IPS-NIHi7 (cell line): ENCODE results near the gene RAD51.

Experiments
- DNase-seq: peaks from one replicate; pipeline ENCODE4 v3.0.0; 2012; ENCODE audit warnings: mixed read lengths; ENCODE audit errors: extremely low spot score

The RAD51 gene

GRCh38 chr15:40722354-40722753 lies 27.4 kb downstream of the RAD51 start:
- no peak for DNase-seq

- DNase-seq: no peak
Observed at GRCh38 chr15:40722934-40723333, 28.0 kb downstream of the RAD51 start.

DNA sequence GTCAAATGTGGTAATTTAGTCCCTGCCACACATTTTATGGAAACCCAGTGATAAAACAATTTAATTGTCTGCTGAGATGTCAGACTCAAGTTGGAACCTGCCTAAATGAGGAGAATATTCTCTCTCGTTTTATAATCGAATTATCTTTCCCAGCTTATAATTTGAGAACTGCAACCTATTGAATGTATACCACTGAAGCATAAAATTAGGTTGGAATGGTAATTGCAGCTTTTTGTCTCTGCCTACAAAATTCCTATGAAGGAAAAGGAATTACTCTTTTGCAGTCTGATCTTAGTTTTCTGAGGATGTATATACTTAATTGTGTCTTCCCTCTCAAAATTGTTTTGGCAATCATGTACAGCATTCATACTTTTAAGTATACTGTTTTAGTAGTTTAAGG lies 28.9 kb downstream of the RAD51 start:
- DNase-seq: no peak

DNA sequence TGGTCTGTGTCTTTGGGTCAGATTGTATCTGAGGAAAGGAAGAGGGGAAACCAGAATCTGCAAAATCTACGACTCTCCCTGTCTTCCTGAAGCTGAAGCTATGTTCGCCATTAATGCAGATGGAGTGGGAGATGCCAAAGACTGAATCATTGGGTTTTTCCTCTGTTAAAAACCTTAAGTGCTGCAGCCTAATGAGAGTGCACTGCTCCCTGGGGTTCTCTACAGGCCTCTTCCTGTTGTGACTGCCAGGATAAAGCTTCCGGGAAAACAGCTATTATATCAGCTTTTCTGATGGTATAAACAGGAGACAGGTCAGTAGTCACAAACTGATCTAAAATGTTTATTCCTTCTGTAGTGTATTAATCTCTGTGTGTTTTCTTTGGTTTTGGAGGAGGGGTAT lies 36.1 kb downstream of the RAD51 start:
- DNase-seq: no peak

- DNase-seq: no peak
Observed at GRCh38 chr15:40736575-40736974, 41.6 kb downstream of the RAD51 start.

DNA sequence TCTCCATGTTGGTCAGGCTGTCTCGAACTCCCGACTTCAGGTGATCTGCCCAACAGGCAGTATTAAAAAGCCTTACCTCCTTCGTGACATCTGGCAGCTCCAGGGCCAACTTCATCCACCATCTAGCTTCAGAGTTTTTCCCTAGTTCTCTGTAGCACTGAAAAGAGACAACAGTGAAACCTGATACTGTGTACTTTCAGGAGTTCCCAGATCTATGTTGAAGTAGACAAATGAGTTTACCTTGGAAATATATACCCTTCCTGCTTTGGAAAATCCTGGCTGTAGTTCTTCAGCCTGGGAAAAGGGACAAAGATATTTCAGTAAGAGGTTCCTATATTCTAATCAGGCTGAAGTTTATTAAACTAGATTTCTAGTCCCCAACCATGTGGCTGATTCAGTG lies 42.1 kb downstream of the RAD51 start:
- no peak for DNase-seq

DNA sequence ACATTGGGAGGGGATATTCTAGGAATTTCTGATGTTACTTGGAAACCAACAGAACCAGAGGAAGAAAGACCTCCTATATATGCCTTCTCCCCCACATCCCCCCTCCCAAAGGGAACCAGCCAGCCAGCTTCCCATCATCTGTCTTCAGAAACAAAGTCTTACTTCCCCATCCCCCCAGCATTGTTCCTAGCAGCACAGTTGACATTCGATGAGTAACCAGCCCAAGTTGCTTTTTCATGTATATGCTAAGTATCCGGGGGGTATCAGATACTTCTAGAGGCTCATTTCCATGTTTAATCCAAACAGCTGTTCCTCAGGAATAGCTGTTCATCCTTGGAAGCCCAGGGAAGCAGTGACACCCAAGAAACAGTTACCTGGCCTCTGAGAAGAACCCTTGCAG lies 44.1 kb downstream of the RAD51 start:
- peak; percentile 47 for DNase-seq

GRCh38 chr15:40739854-40740253 lies 44.9 kb downstream of the RAD51 start:
- peak; percentile 35 for DNase-seq

GRCh38 chr15:40743485-40743901 lies 48.5 kb downstream of the RAD51 start:
- no peak for DNase-seq

- DNase-seq: peak; percentile 18
Observed at GRCh38 chr15:40743921-40744814, 49.2 kb downstream of the RAD51 start.

DNA sequence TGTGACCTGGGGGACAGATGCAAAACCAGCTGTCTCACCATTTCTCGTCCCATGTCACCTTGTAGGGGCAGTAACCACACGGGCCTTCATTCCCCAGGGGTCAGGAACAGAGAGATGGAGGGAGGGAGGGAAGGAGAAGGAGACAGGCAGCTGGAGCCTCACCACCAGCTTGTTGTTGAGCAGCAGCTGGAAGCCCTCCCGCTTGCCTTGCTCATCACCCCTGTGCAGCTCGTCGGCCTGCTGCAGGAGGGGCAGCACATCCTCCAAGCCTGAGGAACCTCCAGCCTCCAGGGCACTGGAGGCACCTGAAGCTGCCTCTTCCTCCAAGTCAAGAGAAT lies 49.8 kb downstream of the RAD51 start:
- no peak for DNase-seq

GRCh38 chr15:40746916-40747418 lies 52.0 kb downstream of the RAD51 start:
- no peak for DNase-seq

DNA sequence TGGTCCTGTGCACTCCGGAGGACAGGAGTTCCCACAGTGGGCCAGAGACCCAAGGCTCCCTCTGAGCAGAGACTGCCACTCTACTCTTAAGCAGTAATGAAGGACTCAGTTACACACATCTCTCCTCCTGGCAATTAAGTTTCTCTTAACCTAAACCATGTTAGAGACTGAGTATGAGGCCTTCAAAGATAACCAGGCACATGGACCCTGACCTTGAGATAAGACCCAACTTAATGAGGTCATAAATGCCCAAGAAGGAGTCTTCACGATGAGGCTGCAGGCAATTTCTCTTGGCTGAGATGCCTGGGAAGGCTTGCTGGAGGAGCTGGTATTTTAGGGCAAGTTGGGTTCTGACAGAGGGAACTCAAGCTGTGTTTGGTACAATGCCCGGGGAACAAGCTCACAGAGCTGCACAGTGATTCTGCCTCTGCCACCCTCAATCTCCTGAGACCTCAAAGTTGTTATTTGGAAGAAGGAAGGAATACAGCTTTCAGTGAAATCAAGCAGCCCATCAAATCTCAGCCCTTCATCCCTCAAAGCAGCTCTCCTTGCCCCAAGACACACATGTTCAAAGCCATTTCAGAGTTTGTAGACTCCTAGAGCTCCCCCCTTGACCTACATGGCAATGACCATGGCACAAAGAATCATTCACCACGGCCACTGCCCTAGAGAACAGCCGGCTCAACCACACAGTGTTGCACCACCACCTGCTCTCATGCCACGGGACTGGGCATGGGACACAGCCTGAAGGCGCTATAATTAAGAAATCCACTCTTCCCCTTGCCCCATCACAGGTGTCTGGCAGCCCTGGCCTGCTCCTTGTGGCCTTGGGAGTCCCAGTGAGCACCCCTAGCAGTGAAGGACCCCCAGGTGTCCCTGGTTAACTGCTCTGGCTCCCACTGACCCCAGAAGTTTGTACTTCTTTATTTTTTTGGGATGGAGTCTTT lies 53.0 kb downstream of the RAD51 start:
- DNase-seq: no peak

DNA sequence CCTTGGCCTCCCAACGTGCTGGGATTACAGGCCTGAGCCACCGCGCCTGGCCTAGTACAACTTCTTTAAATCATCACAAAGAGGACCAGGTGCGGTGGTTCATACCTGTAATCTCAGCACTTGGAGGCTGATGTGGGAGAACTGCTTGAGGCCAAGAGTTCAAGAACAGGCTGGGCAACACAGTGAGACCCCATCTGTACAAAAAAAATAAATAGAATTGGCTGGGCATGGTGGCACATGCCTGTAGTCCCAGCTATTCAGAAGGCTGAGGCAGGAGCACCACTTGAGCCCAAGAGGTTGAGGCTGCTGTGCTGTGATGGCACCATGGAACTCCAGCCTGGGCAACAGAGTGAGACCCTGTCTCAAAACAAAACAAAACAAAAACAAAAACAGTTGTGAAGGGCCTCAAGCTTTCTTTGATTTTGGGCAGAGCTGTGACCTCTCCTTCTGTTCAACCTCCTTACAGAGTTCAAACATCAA lies 54.2 kb downstream of the RAD51 start:
- DNase-seq: no peak

DNA sequence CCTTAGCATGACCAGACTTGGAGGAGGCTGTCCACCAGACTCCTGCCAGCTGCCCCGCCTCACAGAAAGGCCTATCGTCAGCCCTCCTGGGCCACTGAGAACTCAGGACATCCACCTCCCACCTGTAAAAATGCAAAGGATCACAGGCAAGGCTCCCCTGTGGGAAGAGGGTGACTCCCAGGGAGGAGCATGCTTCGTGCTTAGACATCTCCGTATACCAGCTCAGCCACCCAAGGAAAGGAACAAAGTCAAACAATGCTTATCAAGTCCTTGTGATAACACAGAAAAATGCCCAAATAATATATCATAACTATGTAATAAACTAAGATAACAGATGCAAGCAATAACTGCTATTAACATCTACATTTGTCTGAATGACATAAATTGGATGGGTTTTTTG lies 55.9 kb downstream of the RAD51 start:
- no peak for DNase-seq

GRCh38 chr15:40751745-40752144 lies 56.8 kb downstream of the RAD51 start:
- no peak for DNase-seq

DNA sequence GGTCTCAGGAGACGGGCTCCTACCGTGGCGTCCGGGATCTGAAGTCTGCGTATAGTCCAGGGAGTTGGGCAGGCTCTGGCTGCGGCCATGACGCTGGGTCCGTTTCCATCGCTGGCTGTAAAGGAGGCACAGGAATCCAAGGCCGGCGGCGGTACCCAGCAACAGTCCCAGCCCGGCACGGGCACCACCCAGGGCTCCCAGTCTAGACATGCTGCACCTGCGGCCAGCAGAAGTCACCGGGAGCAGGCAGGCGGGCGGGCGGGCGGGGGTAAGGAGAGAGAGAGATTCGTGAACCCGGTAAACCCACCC lies 59.6 kb downstream of the RAD51 start:
- DNase-seq: peak; percentile 15

GRCh38 chr15:40754883-40755811 lies 60.2 kb downstream of the RAD51 start, which contains the start of gene RMDN3:
RMDN3 (minus strand) TSS chr15:40755254; CDS start chr15:40754783, 471 bp downstream.
- peak; percentile 95 for DNase-seq

- no peak for DNase-seq
Observed at GRCh38 chr15:40755812-40756208, 60.8 kb downstream of the RAD51 start.

DNA sequence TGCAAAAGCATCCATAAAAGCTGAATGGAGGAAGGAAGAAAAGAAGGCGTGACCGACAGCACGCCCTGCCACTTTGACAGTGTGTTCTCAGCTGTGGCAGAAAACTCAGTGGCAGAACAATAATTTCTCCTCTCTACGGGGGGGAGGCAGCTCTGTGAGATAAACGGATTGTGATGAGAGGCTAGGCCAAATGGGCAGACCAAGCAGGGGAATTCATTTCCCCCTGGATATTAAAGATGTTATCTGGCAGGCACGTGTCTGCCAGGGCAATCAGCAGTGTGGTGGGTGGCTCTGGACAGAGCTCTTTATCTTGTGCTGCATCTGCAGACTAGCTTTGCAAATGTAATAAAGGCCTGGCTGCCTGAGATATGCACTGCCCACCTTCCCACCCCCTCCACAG lies 62.0 kb downstream of the RAD51 start:
- no peak for DNase-seq

GRCh38 chr15:40759961-40760360 lies 65.0 kb downstream of the RAD51 start:
- DNase-seq: no peak
